Measurements from ENCODE around the gene NCAN.

GRCh38 chr19:19193926-19194325 lies 17.8 kb upstream of the NCAN start:
- TF ChIP-seq CTCF (IDR thresholded peaks at IDR 0.05; ENCODE audit: low read depth, low read length) = no peak
- TF ChIP-seq POLR2A (IDR thresholded peaks at IDR 0.05; ENCODE audit: extremely low read depth, insufficient read length) = no peak

Measured in NB4 (cell line).